Calu3 (cell line): ENCODE measurements around the gene TACC3. TPM values are rescaled to one million over a fixed set of nuclear protein-coding genes. Genes with fewer than 3 reads are reported as not detected.

Experiments used
- BruUV-seq: library from RNA; stranded (reverse); fragments of 400-500 nt; replicated peaks from 2 replicates; lab custom pipeline; 2021; lab: Mats Ljungman, UMichigan
- CTCF ChIA-PET: fragments of 300-600 bp; sonication (Branson Sonifier 250); formaldehyde crosslinking; loops from one replicate; lab custom pipeline; 2022; ENCODE audit warnings: antibody characterized with exemption; lab: Charles Lee
- DNase-seq: peaks from one replicate; pipeline ENCODE4 v3.0.0; 2022
- H3K27ac Mint-ChIP-seq: one replicate; pipeline ENCODE4 v1.8.0; 2022; ENCODE audit warnings: mixed read lengths; ENCODE audit not compliant: unreplicated experiment
- H3K27me3 Mint-ChIP-seq: one replicate; pipeline ENCODE4 v1.8.0; 2022; ENCODE audit warnings: mixed read lengths; ENCODE audit not compliant: unreplicated experiment
- H3K36me3 Mint-ChIP-seq: one replicate; pipeline ENCODE4 v1.8.0; 2022; ENCODE audit warnings: mild to moderate bottlenecking, moderate library complexity, mixed read lengths; ENCODE audit not compliant: insufficient read depth, unreplicated experiment
- H3K4me1 Mint-ChIP-seq: one replicate; pipeline ENCODE4 v1.8.0; 2022; ENCODE audit warnings: mild to moderate bottlenecking, low read depth, mixed read lengths; ENCODE audit not compliant: unreplicated experiment
- H3K4me3 Mint-ChIP-seq: one replicate; pipeline ENCODE4 v1.8.0; 2022; ENCODE audit warnings: mild to moderate bottlenecking, low read depth, moderate library complexity, mixed read lengths; ENCODE audit not compliant: unreplicated experiment
- H3K9me3 Mint-ChIP-seq: one replicate; pipeline ENCODE4 v1.8.0; 2022; ENCODE audit warnings: low read depth, mixed read lengths; ENCODE audit not compliant: unreplicated experiment
- intact Hi-C: fragments of 100-400 bp; cut with micrococcal nuclease; formaldehyde crosslinking; loops from one replicate; pipeline ENCODE4 v1.10.0; 2022; ENCODE audit not compliant: unreplicated experiment
- total RNA-seq: library from RNA; stranded (reverse); gene quantifications from 2 replicates; pipeline ENCODE4 v1.2.3, GENCODE V29; 2022
- TF ChIP-seq, protein P1 (sequence below): fragments of 200-600 bp; IDR thresholded peaks from one replicate; pipeline ENCODE4 v1.8.0; 2022; ENCODE audit warnings: antibody characterized with exemption; ENCODE audit not compliant: unreplicated experiment

TACC3 gene
- total RNA-seq, 1 experiment from 2014 or later = 95.9 TPM

DNA sequence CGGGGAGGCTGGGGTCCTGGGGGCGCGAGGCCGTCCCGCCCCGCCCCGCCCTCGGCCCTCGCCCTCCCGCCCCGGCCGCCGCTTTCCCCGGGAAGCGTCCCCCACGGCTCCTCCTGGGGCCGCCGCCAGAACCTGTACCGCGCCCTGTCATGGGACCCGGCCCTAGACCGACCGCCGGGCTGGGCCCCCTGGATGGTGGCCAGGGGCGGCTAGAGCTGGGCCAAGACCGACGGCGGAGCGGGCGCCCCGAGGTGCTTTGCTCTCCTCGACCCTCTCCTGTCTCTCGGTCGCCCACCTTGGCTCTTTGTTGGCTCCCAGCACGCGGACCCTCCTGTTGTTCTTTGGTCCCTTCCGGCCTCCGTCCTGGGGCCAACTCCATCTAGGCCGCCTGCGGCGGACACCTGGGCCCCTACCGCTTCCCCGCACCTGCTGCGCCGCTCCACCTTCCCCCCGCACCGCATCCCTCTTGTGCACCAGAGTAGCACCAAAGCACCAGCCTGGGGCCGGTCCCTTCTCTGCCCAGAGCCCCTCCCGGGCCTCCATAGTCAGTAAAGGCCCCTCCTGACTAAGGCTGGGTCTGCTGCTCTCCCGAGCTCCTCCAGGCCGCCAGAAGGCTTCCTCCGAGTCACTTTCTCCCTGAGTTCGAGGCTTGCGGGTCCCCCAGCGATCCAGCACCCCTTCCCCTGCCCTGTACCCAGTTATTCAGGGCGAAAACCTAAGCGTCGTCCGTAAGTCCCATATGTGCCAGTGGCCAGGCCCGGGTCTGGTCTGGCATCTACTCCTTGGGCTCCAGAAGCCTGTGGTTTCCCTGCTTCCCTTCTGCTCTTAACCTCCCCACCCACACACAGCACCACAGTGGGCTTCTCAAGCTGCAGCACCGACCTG lies 587 bp downstream of the TACC3 start:
- TF ChIP-seq, protein P1, sequence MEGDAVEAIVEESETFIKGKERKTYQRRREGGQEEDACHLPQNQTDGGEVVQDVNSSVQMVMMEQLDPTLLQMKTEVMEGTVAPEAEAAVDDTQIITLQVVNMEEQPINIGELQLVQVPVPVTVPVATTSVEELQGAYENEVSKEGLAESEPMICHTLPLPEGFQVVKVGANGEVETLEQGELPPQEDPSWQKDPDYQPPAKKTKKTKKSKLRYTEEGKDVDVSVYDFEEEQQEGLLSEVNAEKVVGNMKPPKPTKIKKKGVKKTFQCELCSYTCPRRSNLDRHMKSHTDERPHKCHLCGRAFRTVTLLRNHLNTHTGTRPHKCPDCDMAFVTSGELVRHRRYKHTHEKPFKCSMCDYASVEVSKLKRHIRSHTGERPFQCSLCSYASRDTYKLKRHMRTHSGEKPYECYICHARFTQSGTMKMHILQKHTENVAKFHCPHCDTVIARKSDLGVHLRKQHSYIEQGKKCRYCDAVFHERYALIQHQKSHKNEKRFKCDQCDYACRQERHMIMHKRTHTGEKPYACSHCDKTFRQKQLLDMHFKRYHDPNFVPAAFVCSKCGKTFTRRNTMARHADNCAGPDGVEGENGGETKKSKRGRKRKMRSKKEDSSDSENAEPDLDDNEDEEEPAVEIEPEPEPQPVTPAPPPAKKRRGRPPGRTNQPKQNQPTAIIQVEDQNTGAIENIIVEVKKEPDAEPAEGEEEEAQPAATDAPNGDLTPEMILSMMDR = no peak
- H3K4me1 Mint-ChIP-seq = peaks cover 28% of the 10 kb centered on the region
- CTCF ChIA-PET = interaction anchor here (0.9 to 1.4 kb wide), 2 partner anchors 29 to 46 kb away, joined by 3 to 8 read pairs; no protein-coding TSS in a partner anchor

DNA sequence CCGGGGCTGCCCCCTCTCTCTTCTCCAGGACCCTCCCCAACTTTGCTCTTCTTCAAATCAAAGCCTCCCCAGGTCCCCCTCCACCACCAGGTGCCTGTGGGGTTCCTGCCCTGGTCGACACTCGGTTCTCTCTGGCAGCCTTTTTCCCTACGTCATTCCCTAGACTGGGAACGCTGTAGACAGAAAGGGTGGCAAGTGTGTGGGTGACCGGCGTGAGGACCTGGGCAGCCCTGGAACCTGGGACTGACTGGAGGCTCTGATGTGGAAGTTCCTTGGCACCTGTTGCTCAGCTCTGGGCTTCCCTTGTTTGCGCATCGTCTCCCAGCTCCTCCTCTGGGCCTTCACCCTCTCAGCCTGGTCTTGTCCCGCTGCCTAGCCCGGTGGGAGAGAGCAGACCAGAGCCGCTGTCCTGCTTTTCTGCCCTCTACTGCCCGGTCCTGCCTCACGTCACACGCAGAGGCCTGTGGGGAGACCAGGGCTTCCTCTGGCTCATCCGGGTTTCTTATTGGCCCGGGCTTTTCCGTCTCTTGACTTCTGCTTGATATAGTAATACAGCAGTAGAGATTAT lies 1.3 kb downstream of the TACC3 start:
- no peak for DNase-seq
- intact Hi-C loops = no loop called here
- peak overlapping the region; percentile 91 for H3K27ac Mint-ChIP-seq
- peaks cover 35% of the 10 kb centered on the region for H3K4me1 Mint-ChIP-seq
- no TSS peak for BruUV-seq
- no peaks in the 10 kb centered on the region for H3K9me3 Mint-ChIP-seq
- CTCF ChIA-PET = no interaction called here
- TF ChIP-seq, protein P1 = no peak
- peaks cover 85% of the 10 kb centered on the region for H3K36me3 Mint-ChIP-seq
- H3K27me3 Mint-ChIP-seq = no peaks in the 10 kb centered on the region
- peak overlapping the region; percentile 95 for H3K4me3 Mint-ChIP-seq

More for the DNA sequence above, 587 bp downstream of the TACC3 start:
- intact Hi-C loops = no loop called here
- Mint-ChIP-seq H3K4me3 (peak overlapping the region; percentile 95), H3K36me3 (peaks cover 80% of the 10 kb centered on the region), H3K27me3 (no peaks in the 10 kb centered on the region), H3K27ac (peak overlapping the region; percentile 91), H3K9me3 (no peaks in the 10 kb centered on the region)
- no peak for DNase-seq
- no TSS peak for BruUV-seq

DNA sequence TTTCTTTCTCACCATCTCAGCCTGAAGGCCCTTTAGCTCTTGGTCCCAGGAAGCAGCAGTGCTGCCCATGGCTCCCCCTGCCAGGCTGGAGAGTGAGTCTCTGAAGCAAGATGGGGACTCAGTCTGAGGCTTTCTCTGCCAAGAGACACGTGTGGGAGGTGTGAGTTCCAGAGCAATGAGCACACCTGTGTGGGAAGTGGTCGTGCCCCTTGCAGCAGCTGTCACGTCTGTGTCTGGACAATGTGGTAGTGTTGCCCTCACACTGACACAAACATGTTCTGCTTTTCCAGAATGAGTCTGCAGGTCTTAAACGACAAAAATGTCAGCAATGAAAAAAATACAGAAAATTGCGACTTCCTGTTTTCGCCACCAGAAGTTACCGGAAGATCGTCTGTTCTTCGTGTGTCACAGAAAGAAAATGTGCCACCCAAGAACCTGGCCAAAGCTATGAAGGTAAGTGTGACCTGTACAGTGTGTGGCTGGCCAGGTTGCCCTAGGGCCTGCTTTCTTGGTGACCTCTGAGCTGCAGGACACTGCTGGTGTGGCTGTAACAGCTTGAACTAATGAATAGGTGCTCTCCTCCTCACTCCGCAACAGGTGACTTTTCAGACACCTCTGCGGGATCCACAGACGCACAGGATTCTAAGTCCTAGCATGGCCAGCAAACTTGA lies 1.9 kb downstream of the TACC3 start:
- TF ChIP-seq, protein P1 = no peak
- CTCF ChIA-PET = no interaction called here
- Mint-ChIP-seq H3K9me3 (no peaks in the 10 kb centered on the region), H3K36me3 (peaks cover 85% of the 10 kb centered on the region), H3K4me1 (peaks cover 41% of the 10 kb centered on the region), H3K27me3 (no peaks in the 10 kb centered on the region), H3K27ac (peak overlapping the region; percentile 91), H3K4me3 (peak overlapping the region; percentile 95)
- intact Hi-C loops = no loop called here
- TSS peak; percentile 20 for BruUV-seq
- no peak for DNase-seq

DNA sequence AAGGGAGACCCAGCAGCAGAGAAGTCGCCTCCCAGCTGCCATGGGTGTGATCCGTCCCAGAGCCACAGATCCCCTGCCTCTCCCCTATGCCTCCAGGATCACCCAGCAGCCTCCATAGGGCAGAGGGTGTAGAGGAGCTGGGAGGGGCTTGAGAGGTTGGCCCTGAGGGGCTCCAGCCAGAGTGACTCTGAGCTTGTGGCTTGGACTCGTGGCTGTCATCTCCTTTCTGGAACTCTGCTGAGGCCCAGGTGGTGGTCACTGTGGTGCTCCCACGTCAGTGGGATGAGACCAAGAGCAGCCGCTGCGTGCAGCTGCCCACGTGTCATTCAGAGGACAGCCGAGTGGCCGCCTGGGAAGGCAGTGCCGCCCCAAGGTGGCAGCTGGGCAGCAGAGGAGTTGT lies 4.2 kb downstream of the TACC3 start:
- Mint-ChIP-seq H3K4me1 (peaks cover 56% of the 10 kb centered on the region), H3K36me3 (peaks cover 78% of the 10 kb centered on the region), H3K4me3 (no peak overlapping the region), H3K27ac (no peak overlapping the region), H3K9me3 (no peaks in the 10 kb centered on the region), H3K27me3 (no peaks in the 10 kb centered on the region)
- intact Hi-C loops = no loop called here
- DNase-seq = no peak
- TF ChIP-seq, protein P1 = no peak
- CTCF ChIA-PET = no interaction called here
- BruUV-seq = no TSS peak
